ENCODE results near the gene KSR2. TPM values are rescaled to one million over a fixed set of nuclear protein-coding genes. Genes with fewer than 3 reads are reported as not detected.

The KSR2 gene
- total and polyA plus RNA-seq, 2 of the 13 experiments (the other 11 are each of a cell fraction or from before 2014, with no cell fraction given): 0.02 TPM; not detected in 1

DNA sequence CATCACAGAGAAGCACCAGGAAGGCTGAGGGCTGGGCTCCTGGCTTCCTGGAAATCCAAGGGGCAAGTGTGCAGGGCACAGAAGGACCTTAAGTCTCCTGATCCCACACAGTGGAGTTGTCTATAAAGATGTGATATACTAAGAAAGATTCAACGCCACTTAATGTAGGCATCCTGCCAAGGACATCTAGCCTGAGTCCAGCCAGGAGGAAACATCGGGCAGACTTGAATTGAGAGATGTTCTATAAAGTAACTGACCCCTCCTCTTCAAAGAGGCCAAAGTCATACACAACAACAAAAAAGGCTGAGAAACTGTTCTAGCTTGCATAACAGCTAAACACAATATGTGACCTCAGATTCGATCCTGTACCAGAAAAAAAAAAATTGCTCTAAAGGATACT is 307.9 kb downstream of the KSR2 start:
- Histone ChIP-seq H3K9ac (ENCODE audit: insufficient read depth, low read depth, low read length) (no peak overlapping the region), H3K79me2 (ENCODE audit: insufficient read depth, low read length) (no peaks in the 10 kb centered on the region), H3K9me3 (ENCODE audit: low read length) (no peaks in the 10 kb centered on the region), H3K4me3 (replicated peaks in 1 of 3; ENCODE audit: insufficient read depth in 1 of 3, low read depth in 2 of 3, low read length in 3 of 3) (no peak overlapping the region), H3K27ac (ENCODE audit: extremely low read length, insufficient read depth, low read length) (no peak overlapping the region), H4K20me1 (ENCODE audit: insufficient read depth, low read length) (no peaks in the 10 kb centered on the region), H3K36me3 (replicated peaks in 1 of 2; ENCODE audit: control insufficient read depth in 1 of 2, insufficient read depth in 2 of 2, low read length in 2 of 2) (no peaks in the 10 kb centered on the region), H3K27me3 (ENCODE audit: control insufficient read depth in 1 of 2, insufficient read depth in 2 of 2, low read length in 2 of 2) (peaks cover 0 to 8% of the 10 kb centered on the region in 2 experiments; a peak in 2 of 5 replicates), H2AFZ (ENCODE audit: low read length) (no peak overlapping the region), H3K4me1 (ENCODE audit: insufficient read depth, low read length) (no peaks in the 10 kb centered on the region), H3K4me2 (ENCODE audit: low read depth, low read length) (no peak overlapping the region)
- no TSS peak for BruUV-seq (replicated peaks)
- POLR2A ChIA-PET: no interaction called here
- intact Hi-C loops (cut with micrococcal nuclease; ENCODE audit: unreplicated experiment) (no loop called here), in situ Hi-C loops (cut with HindIII; ENCODE audit: extremely low pct_ligation_motif_present, low pct_unique_long_range_greater_than_20kb) (no loop called here)
- WGBS (ENCODE audit: low lambda C conversion rate): 7% methylated on average over 3 of the region's 3 CpGs
- CTCF ChIA-PET (ENCODE audit: low intra/inter-chr PET ratio, low total read pairs): no interaction called here
- FAIRE-seq: no peak
- TF ChIP-seq ZFY (CRISPR knock-in tag; IDR thresholded peaks at IDR 0.05) (no peak), ZNF598 (CRISPR knock-in tag; IDR thresholded peaks at IDR 0.05; ENCODE audit: borderline replicate concordance) (no peak)
- no peak for DNase-seq (ENCODE audit: low spot score)
- ATAC-seq: no peak

DNA sequence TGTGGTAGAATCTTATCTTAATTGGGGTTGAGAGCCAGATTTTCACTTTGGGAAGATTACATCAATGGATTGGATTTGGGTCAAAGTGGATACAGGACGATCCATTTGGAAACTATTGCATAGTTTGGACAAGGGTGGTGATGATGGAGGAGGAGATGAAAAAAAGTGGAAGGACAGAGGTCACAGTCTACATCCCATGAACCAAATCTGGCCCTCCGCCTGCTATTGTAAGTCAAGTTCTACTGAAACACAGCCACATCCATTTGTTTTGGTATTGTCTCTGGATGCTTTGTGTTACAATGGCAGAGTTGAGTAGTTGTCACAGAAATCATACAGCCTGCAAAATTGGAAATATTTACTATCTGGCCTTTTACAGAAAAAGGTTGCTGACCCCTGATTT is 310.6 kb downstream of the KSR2 start:
- in situ Hi-C loops (cut with HindIII; ENCODE audit: extremely low pct_ligation_motif_present, low pct_unique_long_range_greater_than_20kb): no loop called here
- Histone ChIP-seq H2AFZ (ENCODE audit: low read length) (no peak overlapping the region), H3K36me3 (replicated peaks in 1 of 2; ENCODE audit: control insufficient read depth in 1 of 2, insufficient read depth in 2 of 2, low read length in 2 of 2) (no peaks in the 10 kb centered on the region), H3K9ac (ENCODE audit: insufficient read depth, low read depth, low read length) (no peak overlapping the region), H3K4me1 (ENCODE audit: insufficient read depth, low read length) (no peaks in the 10 kb centered on the region), H3K9me3 (ENCODE audit: low read length) (no peaks in the 10 kb centered on the region), H4K20me1 (ENCODE audit: insufficient read depth, low read length) (no peaks in the 10 kb centered on the region), H3K27me3 (ENCODE audit: control insufficient read depth in 1 of 2, insufficient read depth in 2 of 2, low read length in 2 of 2) (no peaks in the 10 kb centered on the region), H3K27ac (ENCODE audit: extremely low read length, insufficient read depth, low read length) (no peak overlapping the region), H3K4me3 (replicated peaks in 1 of 3; ENCODE audit: insufficient read depth in 1 of 3, low read depth in 2 of 3, low read length in 3 of 3) (no peak overlapping the region), H3K4me2 (ENCODE audit: low read depth, low read length) (no peak overlapping the region), H3K79me2 (ENCODE audit: insufficient read depth, low read length) (no peaks in the 10 kb centered on the region)
- POLR2A ChIA-PET: no interaction called here
- DNase-seq (ENCODE audit: low spot score): no peak
- no TSS peak for BruUV-seq (replicated peaks)
- CTCF ChIA-PET (ENCODE audit: low intra/inter-chr PET ratio, low total read pairs): no interaction called here
- no peak for ATAC-seq
- TF ChIP-seq, protein P1, sequence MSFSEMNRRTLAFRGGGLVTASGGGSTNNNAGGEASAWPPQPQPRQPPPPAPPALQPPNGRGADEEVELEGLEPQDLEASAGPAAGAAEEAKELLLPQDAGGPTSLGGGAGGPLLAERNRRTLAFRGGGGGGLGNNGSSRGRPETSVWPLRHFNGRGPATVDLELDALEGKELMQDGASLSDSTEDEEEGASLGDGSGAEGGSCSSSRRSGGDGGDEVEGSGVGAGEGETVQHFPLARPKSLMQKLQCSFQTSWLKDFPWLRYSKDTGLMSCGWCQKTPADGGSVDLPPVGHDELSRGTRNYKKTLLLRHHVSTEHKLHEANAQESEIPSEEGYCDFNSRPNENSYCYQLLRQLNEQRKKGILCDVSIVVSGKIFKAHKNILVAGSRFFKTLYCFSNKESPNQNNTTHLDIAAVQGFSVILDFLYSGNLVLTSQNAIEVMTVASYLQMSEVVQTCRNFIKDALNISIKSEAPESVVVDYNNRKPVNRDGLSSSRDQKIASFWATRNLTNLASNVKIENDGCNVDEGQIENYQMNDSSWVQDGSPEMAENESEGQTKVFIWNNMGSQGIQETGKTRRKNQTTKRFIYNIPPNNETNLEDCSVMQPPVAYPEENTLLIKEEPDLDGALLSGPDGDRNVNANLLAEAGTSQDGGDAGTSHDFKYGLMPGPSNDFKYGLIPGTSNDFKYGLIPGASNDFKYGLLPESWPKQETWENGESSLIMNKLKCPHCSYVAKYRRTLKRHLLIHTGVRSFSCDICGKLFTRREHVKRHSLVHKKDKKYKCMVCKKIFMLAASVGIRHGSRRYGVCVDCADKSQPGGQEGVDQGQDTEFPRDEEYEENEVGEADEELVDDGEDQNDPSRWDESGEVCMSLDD (CRISPR knock-in tag; IDR thresholded peaks at IDR 0.05; ENCODE audit: borderline replicate concordance): no peak
- TF ChIP-seq ZSCAN31 (CRISPR knock-in tag; IDR thresholded peaks at IDR 0.05; ENCODE audit: low read depth): no peak
- FAIRE-seq: no peak
- 37% methylated on average over 2 of the region's 2 CpGs for WGBS (ENCODE audit: low lambda C conversion rate)
- intact Hi-C loops (cut with micrococcal nuclease; ENCODE audit: unreplicated experiment): no loop called here

All from HepG2 (cell line).